ENCODE results near the gene OR8D4.
"Not testable (repeated sequence)": the region's sequence is repeated elsewhere in the genome, so short reads cannot be mapped to it uniquely, and the experiment has no call there.

DNA sequence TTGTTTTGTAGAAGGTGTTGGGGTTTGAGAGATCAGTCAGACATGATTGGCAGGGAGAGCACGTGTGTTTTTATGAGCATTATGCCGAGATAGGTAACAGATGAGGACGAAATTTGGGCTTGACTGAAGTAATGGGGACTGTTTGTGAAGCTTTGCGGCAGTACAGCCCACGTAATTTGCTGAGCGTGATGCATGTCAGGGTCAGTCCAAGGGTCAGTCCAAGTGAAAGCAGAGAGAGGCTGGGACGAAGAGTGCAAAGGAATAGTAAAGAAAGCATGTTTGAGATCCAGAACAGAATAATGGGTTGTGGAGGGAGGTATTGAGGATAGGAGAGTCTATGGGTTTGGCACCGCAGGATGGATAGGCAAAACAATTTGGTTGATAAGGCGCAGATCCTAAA, 34.2 kb upstream of the OR8D4 start:
- TF ChIP-seq, protein P1, sequence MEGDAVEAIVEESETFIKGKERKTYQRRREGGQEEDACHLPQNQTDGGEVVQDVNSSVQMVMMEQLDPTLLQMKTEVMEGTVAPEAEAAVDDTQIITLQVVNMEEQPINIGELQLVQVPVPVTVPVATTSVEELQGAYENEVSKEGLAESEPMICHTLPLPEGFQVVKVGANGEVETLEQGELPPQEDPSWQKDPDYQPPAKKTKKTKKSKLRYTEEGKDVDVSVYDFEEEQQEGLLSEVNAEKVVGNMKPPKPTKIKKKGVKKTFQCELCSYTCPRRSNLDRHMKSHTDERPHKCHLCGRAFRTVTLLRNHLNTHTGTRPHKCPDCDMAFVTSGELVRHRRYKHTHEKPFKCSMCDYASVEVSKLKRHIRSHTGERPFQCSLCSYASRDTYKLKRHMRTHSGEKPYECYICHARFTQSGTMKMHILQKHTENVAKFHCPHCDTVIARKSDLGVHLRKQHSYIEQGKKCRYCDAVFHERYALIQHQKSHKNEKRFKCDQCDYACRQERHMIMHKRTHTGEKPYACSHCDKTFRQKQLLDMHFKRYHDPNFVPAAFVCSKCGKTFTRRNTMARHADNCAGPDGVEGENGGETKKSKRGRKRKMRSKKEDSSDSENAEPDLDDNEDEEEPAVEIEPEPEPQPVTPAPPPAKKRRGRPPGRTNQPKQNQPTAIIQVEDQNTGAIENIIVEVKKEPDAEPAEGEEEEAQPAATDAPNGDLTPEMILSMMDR (IDR thresholded peaks at IDR 0.05 in 8 of 11, conservative IDR thresholded peaks at IDR 0.05 in 3 of 11), result not testable (repeated sequence)
- TF ChIP-seq POLR2A, POLR2AphosphoS5 (IDR thresholded peaks at IDR 0.05): not testable (repeated sequence)

Measured in spleen (tissue), 7 donors.